Spinal cord (tissue), 10 donors: ENCODE measurements around the gene ATP4B. TPM values are rescaled to one million over a fixed set of nuclear protein-coding genes. Genes with fewer than 3 reads are reported as not detected.
"Not testable (repeated sequence)": the region's sequence is repeated elsewhere in the genome, so short reads cannot be mapped to it uniquely, and the experiment has no call there.

Source experiments
- DNase-seq, 6 donors: peaks; one replicate each; pipeline versions ENCODE4 v3.0.0 to v3.0.0-alpha.2; 2013 to 2015; ENCODE audit warnings: low spot score in 6 of 6, low read depth in 4 of 6
- H3K27ac ChIP-seq: one replicate; pipeline ENCODE4 v1.5.1; 2013; ENCODE audit warnings: low read depth, low read length, control low read depth
- H3K27me3 ChIP-seq: one replicate; pipeline ENCODE4 v1.6.1; 2013; ENCODE audit warnings: low read length; ENCODE audit not compliant: control insufficient read depth, insufficient read depth
- H3K36me3 ChIP-seq: one replicate; pipeline ENCODE4 v1.6.1; 2013; ENCODE audit warnings: low read length; ENCODE audit not compliant: control insufficient read depth, insufficient read depth
- H3K4me1 ChIP-seq: one replicate; pipeline ENCODE4 v1.6.1; 2013; ENCODE audit warnings: low read length; ENCODE audit not compliant: control insufficient read depth, insufficient read depth
- H3K4me3 ChIP-seq: one replicate; pipeline ENCODE4 v1.5.1; 2013; ENCODE audit warnings: low read depth, low read length, control low read depth
- H3K9me3 ChIP-seq: one replicate; pipeline ENCODE4 v1.6.1; 2013; ENCODE audit warnings: low read length; ENCODE audit not compliant: control insufficient read depth, insufficient read depth
- WGBS: methylation state at CpG from one replicate; pipeline ENCODE4 v1.1.5; 2013; ENCODE audit warnings: missing lambda C conversion rate; ENCODE audit not compliant: insufficient coverage; 5-methylcytosine and 5-hydroxymethylcytosine counted together
- polyA plus RNA-seq, 2 donors: library from polyadenylated mRNA; unstranded; fragments of 120-200 nt; gene quantifications; one replicate each; pipeline ENCODE4 v1.2.1, GENCODE V29; 2013; ENCODE audit not compliant: insufficient read length in 2 of 2
- total RNA-seq, 2 donors: library from RNA; depleted of rRNA in 1 of 2; stranded (reverse); fragments of 120-200 nt in 1 of 2; fragments of >200 nt in 1 of 2; gene quantifications; one replicate each; pipeline versions ENCODE4 v1.2.3 to v1.2.4, GENCODE V29; 2013 to 2014
- donor health status: healthy.

The ATP4B gene
- total and polyA plus RNA-seq, 4 donors: 0.20 to 2.6 (median 1.3) TPM

DNA sequence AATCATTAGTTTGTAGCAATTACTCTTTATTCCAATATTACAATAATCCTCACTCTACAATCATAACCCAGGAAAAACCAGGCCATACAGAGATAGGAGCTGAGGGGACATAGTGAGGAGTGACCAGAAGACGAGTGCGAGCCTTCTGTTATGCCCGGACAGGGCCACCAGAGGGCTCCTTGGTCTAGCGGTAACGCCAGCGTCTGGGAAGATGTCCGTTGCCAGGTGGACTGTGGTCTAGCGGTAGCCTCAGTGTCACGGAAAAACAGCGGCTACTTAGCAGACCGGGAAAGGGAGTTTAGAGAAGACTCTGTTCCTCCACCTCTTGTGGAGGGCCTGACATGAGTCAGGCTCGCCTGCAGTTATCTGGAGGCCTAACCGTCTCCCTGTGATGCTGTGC lies 36.5 kb downstream of the ATP4B start:
- peaks cover 16% of the 10 kb centered on the region for H3K4me1 ChIP-seq
- H3K27ac ChIP-seq, DNase-seq, H3K9me3 ChIP-seq, H3K27me3 ChIP-seq, H3K4me3 ChIP-seq: not testable (repeated sequence)
- H3K36me3 ChIP-seq: peaks cover 46% of the 10 kb centered on the region
- WGBS: 89% methylated on average over 10 of the region's 13 CpGs

GRCh38 chr13:113621046-113621445 lies 37.0 kb downstream of the ATP4B start:
- WGBS: 97% methylated on average over 5 of the region's 15 CpGs
- no peak overlapping the region for H3K4me3 ChIP-seq
- H3K9me3 ChIP-seq: no peaks in the 10 kb centered on the region
- peaks cover 43% of the 10 kb centered on the region for H3K36me3 ChIP-seq
- H3K27me3 ChIP-seq: no peaks in the 10 kb centered on the region
- no peak overlapping the region for H3K27ac ChIP-seq
- peaks cover 16% of the 10 kb centered on the region for H3K4me1 ChIP-seq
- DNase-seq: no peak

GRCh38 chr13:113620036-113620796 lies 37.8 kb downstream of the ATP4B start:
- 92% methylated on average over 4 of the region's 15 CpGs for WGBS
- peaks cover 16% of the 10 kb centered on the region for H3K4me1 ChIP-seq
- H3K9me3 ChIP-seq: no peaks in the 10 kb centered on the region
- H3K36me3 ChIP-seq: peaks cover 42% of the 10 kb centered on the region
- DNase-seq: no peak
- H3K4me3 ChIP-seq: no peak overlapping the region
- H3K27ac ChIP-seq: no peak overlapping the region
- no peaks in the 10 kb centered on the region for H3K27me3 ChIP-seq

- Histone ChIP-seq H3K27ac (no peak overlapping the region), H3K9me3 (no peaks in the 10 kb centered on the region), H3K27me3 (no peaks in the 10 kb centered on the region), H3K4me3 (no peak overlapping the region), H3K4me1 (peaks cover 16% of the 10 kb centered on the region), H3K36me3 (peaks cover 49% of the 10 kb centered on the region)
- DNase-seq: no peak
- WGBS: 86% methylated on average over 4 of the region's 7 CpGs
Observed at GRCh38 chr13:113618455-113618854, 39.5 kb downstream of the ATP4B start.

GRCh38 chr13:113617961-113618360 lies 40.0 kb downstream of the ATP4B start:
- H3K36me3 ChIP-seq: peaks cover 46% of the 10 kb centered on the region
- WGBS: 100% methylated on average over 3 of the region's 5 CpGs
- no peaks in the 10 kb centered on the region for H3K27me3 ChIP-seq
- DNase-seq: no peak
- H3K9me3 ChIP-seq: no peaks in the 10 kb centered on the region
- H3K4me3 ChIP-seq: no peak overlapping the region
- peaks cover 16% of the 10 kb centered on the region for H3K4me1 ChIP-seq
- no peak overlapping the region for H3K27ac ChIP-seq

DNA sequence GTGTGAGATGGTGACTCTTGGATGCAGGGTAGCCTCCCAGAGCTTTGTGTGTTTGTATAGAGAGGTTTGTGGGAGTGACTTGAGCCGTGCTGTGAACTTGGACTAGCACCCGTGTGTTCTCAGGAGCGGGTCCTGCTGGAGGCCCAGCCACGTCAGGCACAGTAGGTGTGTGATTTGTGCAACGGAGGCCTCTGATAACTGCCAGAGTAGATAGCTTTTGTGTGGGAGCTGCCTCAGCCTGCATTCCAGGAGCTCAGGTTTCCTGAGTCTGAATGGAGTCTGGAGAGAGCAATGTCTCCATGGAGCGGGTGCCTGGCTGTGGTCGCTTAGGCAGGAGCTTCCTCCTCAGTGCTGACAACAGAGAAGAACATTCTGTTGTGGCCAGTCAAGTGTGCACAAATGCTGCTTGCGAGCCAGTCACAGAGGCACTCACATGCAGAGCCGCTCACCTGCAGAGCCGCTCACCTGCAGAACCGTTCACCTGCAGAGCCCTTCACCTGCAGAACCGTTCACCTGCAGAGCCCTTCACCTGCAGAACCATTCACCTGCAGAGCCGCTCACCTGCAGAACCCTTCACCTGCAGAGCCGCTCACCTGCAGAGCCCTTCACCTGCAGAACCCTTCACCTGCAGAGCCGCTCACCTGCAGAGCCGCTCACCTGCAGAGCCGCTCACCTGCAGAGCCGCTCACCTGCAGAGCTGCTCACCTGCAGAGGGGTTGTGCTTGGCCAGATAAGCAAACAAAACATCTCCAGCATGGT lies 40.8 kb downstream of the ATP4B start:
- no peak overlapping the region for H3K4me3 ChIP-seq
- H3K9me3 ChIP-seq: no peaks in the 10 kb centered on the region
- peaks cover 16% of the 10 kb centered on the region for H3K4me1 ChIP-seq
- H3K27me3 ChIP-seq: no peaks in the 10 kb centered on the region
- 65% methylated on average over 18 of the region's 18 CpGs for WGBS
- peak in 3 of 6 donors; percentile 7 to 27 (median 18) for DNase-seq
- H3K36me3 ChIP-seq: peaks cover 49% of the 10 kb centered on the region
- H3K27ac ChIP-seq: peak overlapping the region; percentile 40

- no peak overlapping the region for H3K4me3 ChIP-seq
- 83% methylated on average over 13 of the region's 20 CpGs for WGBS
- DNase-seq: no peak
- H3K36me3 ChIP-seq: peaks cover 56% of the 10 kb centered on the region
- peaks cover 16% of the 10 kb centered on the region for H3K4me1 ChIP-seq
- H3K27ac ChIP-seq: peak overlapping the region; percentile 40
- no peaks in the 10 kb centered on the region for H3K9me3 ChIP-seq
- no peaks in the 10 kb centered on the region for H3K27me3 ChIP-seq
Observed at GRCh38 chr13:113616281-113616906, 41.6 kb downstream of the ATP4B start.

DNA sequence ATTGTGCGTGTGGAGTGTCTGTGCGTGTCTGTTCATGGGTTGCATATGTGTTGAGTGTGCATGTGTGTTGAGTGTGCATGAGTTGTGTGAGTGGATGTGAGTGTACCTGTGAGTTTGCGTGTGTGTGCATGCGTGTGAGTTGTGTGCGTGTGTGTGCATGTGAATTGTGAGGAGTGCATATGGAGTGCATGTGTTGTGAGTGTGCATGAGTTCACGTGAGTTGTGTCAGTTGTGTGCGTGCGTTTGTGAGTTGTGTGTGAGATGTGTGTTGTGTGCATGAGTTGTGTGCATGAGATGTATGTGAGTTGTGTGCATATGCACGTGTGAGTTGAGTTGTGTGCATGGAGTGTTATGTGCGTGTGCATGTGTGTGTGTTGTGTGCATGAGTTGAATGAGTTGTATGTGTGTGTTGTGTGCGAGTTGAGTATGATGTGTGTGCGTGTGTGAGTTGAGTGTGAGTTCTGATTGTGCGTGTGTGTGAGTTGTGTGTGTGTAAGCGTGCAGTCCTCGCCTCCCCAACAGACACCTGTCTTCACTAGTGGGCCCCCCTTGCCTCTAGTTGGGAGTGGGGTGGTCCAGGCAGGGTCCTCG lies 44.1 kb downstream of the ATP4B start:
- H3K27me3 ChIP-seq: no peaks in the 10 kb centered on the region
- no peaks in the 10 kb centered on the region for H3K9me3 ChIP-seq
- WGBS: 98% methylated on average over 12 of the region's 16 CpGs
- H3K36me3 ChIP-seq: peaks cover 65% of the 10 kb centered on the region
- H3K27ac ChIP-seq: no peak overlapping the region
- peaks cover 14% of the 10 kb centered on the region for H3K4me1 ChIP-seq
- no peak overlapping the region for H3K4me3 ChIP-seq
- DNase-seq: no peak

DNA sequence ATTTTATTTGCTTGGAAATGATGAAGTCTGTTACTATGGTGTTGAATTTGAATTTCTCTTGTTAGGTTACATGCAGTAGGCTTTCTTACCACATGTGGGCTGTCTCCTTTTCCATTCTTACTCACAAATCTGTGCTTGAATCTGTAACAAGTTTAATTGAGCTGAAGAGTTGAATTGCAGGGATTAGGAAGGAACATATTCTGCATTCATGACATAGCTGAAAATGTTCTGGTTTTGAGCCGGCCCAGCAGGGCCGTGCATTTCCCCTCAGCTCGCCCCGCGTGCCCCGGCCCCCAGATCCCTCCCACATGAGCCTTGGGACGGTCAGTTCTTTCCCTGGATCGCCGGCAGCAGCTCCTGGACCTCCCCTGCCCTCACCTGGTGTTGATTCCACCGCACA lies 45.4 kb downstream of the ATP4B start:
- peaks cover 75% of the 10 kb centered on the region for H3K36me3 ChIP-seq
- no peak overlapping the region for H3K4me3 ChIP-seq
- peaks cover 14% of the 10 kb centered on the region for H3K4me1 ChIP-seq
- no peaks in the 10 kb centered on the region for H3K9me3 ChIP-seq
- DNase-seq: no peak
- H3K27me3 ChIP-seq: no peaks in the 10 kb centered on the region
- no peak overlapping the region for H3K27ac ChIP-seq
- 84% methylated on average over 6 of the region's 10 CpGs for WGBS
